Measurements from ENCODE around the gene TKT. TPM values are rescaled to one million over a fixed set of nuclear protein-coding genes. Genes with fewer than 3 reads are reported as not detected.

Gene TKT
- total RNA-seq, 2 experiments from 2014 or later = 91.5 to 103 TPM

DNA sequence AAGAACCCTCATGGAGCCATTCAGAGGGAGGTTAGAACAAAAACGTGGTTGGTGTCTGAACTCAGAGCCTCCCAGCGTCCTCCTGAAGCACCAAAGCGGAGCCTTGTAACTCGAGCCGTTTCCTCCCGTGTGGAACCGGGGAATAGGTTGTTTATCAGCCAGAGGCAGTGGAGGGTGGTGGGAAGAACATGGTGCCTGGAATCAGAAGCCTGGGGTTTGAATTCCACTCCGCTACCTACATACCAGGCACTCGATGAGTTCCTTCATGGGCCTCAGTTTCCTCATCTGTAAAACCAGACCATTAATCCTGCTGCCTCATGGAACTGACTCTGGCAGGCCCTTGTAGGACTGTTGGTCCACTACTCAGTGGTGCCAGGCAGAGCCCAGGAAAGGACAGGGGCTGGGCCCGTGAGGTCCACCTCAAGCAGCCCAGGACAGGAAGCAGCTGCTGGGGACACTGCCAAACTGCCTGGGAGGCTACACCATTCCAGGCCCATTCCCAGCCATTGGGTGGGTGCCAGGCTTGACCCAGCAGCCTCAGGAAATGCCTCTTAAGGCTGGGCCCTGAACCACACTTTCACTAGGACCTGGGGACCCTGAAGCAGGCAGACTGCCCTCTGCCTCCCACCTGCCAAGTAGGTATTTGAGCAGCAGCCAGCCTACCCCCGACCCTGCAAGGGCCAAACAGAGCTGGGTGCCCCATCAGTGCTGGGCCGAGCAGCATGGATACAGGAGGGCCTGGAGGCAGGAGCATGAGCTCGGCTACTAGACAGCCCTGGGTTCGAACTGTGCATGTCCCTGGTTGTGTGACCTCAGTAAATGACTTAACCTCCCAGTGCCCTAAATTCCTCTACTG, 61.4 kb downstream of the TKT start:
- H3K27ac ChIP-seq (ENCODE audit: low read depth in 1 of 2, low read length in 2 of 2) = no peak overlapping the region
- no peaks in the 10 kb centered on the region for H3K27me3 ChIP-seq (ENCODE audit: control insufficient read depth in 1 of 2, insufficient read depth in 2 of 2, low read length in 2 of 2)
- peaks cover 24% of the 10 kb centered on the region for H3K36me3 ChIP-seq (ENCODE audit: insufficient read depth, low read length)
- no peak for ATAC-seq (ENCODE audit: poor library complexity)
- intact Hi-C loops (cut with DNase I, micrococcal nuclease) = loop anchor here (5.0 kb wide), 3 partner anchors 32 to 452 kb away; partner anchors contain the start of gene PRKCD (in 1 of the 2)
- Mint-ChIP-seq H3K27ac (no peak overlapping the region), H3K27me3 (no peaks in the 10 kb centered on the region), H3K4me1 (ENCODE audit: low read depth) (peaks cover 4% of the 10 kb centered on the region), H3K4me3 (no peak overlapping the region), H3K9me3 (no peaks in the 10 kb centered on the region), H3K36me3 (ENCODE audit: low read depth) (peaks cover 21% of the 10 kb centered on the region)
- H3K4me3 ChIP-seq (ENCODE audit: low read length) = no peak overlapping the region
- H3K4me1 ChIP-seq (ENCODE audit: insufficient read depth, low read length) = peaks cover 14% of the 10 kb centered on the region
- TF ChIP-seq, protein P1, sequence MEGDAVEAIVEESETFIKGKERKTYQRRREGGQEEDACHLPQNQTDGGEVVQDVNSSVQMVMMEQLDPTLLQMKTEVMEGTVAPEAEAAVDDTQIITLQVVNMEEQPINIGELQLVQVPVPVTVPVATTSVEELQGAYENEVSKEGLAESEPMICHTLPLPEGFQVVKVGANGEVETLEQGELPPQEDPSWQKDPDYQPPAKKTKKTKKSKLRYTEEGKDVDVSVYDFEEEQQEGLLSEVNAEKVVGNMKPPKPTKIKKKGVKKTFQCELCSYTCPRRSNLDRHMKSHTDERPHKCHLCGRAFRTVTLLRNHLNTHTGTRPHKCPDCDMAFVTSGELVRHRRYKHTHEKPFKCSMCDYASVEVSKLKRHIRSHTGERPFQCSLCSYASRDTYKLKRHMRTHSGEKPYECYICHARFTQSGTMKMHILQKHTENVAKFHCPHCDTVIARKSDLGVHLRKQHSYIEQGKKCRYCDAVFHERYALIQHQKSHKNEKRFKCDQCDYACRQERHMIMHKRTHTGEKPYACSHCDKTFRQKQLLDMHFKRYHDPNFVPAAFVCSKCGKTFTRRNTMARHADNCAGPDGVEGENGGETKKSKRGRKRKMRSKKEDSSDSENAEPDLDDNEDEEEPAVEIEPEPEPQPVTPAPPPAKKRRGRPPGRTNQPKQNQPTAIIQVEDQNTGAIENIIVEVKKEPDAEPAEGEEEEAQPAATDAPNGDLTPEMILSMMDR (IDR thresholded peaks at IDR 0.05) = no peak
- no peak for DNase-seq
- POLR2A ChIA-PET = no interaction called here
- CTCF ChIA-PET = no interaction called here
- no peaks in the 10 kb centered on the region for H3K9me3 ChIP-seq (ENCODE audit: control insufficient read depth in 1 of 2, insufficient read depth in 1 of 2, low read length in 2 of 2)

DNA sequence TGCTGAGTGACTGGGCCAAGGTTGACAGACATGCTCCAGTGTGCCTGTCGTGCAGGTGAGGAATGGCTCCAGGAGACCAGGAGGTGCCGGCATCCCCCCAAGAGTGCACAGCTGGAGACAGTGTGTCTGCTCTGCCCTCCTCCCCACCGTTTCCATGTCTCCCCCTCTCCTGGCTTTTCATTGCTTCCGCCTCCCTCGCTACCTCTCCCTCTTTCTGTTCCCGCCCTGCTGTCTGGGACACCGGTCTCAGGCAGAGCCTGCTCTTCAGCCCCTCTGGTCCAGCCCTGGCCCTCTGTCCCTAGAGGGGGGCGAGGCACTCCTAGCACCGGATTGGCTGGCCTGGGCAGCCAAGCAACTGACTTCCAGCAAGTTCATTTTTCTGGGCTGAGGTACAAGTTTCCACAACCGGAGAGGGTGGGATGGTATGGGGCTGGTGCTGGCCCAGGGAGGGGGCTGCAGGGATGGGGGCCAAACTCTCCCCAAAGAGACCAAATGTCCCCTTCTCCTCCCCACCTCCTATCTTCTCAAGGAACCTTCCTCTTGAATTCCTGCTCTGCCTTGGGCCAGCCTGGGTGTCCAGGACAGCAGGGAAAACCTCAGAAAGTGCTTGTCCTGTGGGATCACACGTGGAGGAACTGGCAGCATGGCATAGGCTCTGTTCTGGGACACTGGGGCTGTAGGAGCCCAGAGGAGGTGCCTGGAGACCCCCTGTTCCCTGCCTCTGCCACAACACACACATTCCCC, 62.2 kb downstream of the TKT start:
- Mint-ChIP-seq H3K27me3 (no peaks in the 10 kb centered on the region), H3K4me1 (ENCODE audit: low read depth) (peaks cover 4% of the 10 kb centered on the region), H3K36me3 (ENCODE audit: low read depth) (peaks cover 24% of the 10 kb centered on the region), H3K9me3 (no peaks in the 10 kb centered on the region), H3K4me3 (no peak overlapping the region), H3K27ac (no peak overlapping the region)
- no peaks in the 10 kb centered on the region for H3K27me3 ChIP-seq (ENCODE audit: control insufficient read depth in 1 of 2, insufficient read depth in 2 of 2, low read length in 2 of 2)
- intact Hi-C loops (cut with DNase I, micrococcal nuclease) = no loop called here
- H3K4me1 ChIP-seq (ENCODE audit: insufficient read depth, low read length) = peaks cover 14% of the 10 kb centered on the region
- peaks cover 32% of the 10 kb centered on the region for H3K36me3 ChIP-seq (ENCODE audit: insufficient read depth, low read length)
- ATAC-seq (ENCODE audit: poor library complexity) (no peak), DNase-seq (no peak)
- CTCF ChIA-PET = interaction anchor here (1.7 kb wide), 1 partner anchor 79 kb away, joined by 4 read pairs; no protein-coding TSS in a partner anchor
- H3K9me3 ChIP-seq (ENCODE audit: control insufficient read depth in 1 of 2, insufficient read depth in 1 of 2, low read length in 2 of 2) = no peaks in the 10 kb centered on the region
- TF ChIP-seq, protein P1 (IDR thresholded peaks at IDR 0.05) = no peak
- H3K27ac ChIP-seq (ENCODE audit: low read depth in 1 of 2, low read length in 2 of 2) = no peak overlapping the region
- POLR2A ChIA-PET = no interaction called here
- H3K4me3 ChIP-seq (ENCODE audit: low read length) = no peak overlapping the region

- Mint-ChIP-seq H3K4me1 (ENCODE audit: low read depth) (peaks cover 4% of the 10 kb centered on the region), H3K4me3 (no peak overlapping the region), H3K36me3 (ENCODE audit: low read depth) (peaks cover 33% of the 10 kb centered on the region), H3K27me3 (no peaks in the 10 kb centered on the region), H3K27ac (no peak overlapping the region), H3K9me3 (no peaks in the 10 kb centered on the region)
- H3K27me3 ChIP-seq (ENCODE audit: control insufficient read depth in 1 of 2, insufficient read depth in 2 of 2, low read length in 2 of 2) = no peaks in the 10 kb centered on the region
- ChIA-PET POLR2A (no interaction called here), CTCF (interaction anchor here (1.7 kb wide), 1 partner anchor 78 kb away, joined by 4 read pairs; no protein-coding TSS in a partner anchor)
- ATAC-seq (ENCODE audit: poor library complexity) (no peak), DNase-seq (no peak)
- H3K27ac ChIP-seq (ENCODE audit: low read depth in 1 of 2, low read length in 2 of 2) = no peak overlapping the region
- intact Hi-C loops (cut with DNase I, micrococcal nuclease) = no loop called here
- TF ChIP-seq, protein P1 (IDR thresholded peaks at IDR 0.05) = no peak
- H3K4me1 ChIP-seq (ENCODE audit: insufficient read depth, low read length) = peaks cover 14% of the 10 kb centered on the region
- no peaks in the 10 kb centered on the region for H3K9me3 ChIP-seq (ENCODE audit: control insufficient read depth in 1 of 2, insufficient read depth in 1 of 2, low read length in 2 of 2)
- H3K36me3 ChIP-seq (ENCODE audit: insufficient read depth, low read length) = peaks cover 39% of the 10 kb centered on the region
- no peak overlapping the region for H3K4me3 ChIP-seq (ENCODE audit: low read length)
Measured at GRCh38 chr3:53192608-53193007, 63.2 kb downstream of the TKT start.

Measured in CD4-positive, alpha-beta T cell (primary cell).